HepG2 (cell line): Measurements from ENCODE around the gene ARG2. TPM values are rescaled to one million over a fixed set of nuclear protein-coding genes. Genes with fewer than 3 reads are reported as not detected.
A peak's percentile ranks its signal among the peaks of the same experiment; 100 is the strongest.

Experiments used
- ATAC-seq: fragments of 200-7000 bp; cut with Tn5 transposase; 3 replicates; pipeline ENCODE4 v1.9.1; 2020; ENCODE audit warnings: mild to moderate bottlenecking, moderate library complexity
- BruUV-seq: library from RNA; stranded (reverse); fragments of 400-500 nt; replicated peaks from 2 replicates; lab custom pipeline; 2021; lab: Mats Ljungman, UMichigan
- CTCF ChIA-PET: fragments of 300-600 bp; formaldehyde crosslinking; extraction: SDS; loops from one replicate; lab custom pipeline; 2021; ENCODE audit warnings: low total read pairs, inconsistent platforms, low intra/inter-chr PET ratio; lab: Yijun Ruan, JAX
- POLR2A ChIA-PET: fragments of 350-600 bp; sonication (Branson Sonifier 250); formaldehyde crosslinking; loops from one replicate; lab custom pipeline; 2020; ENCODE audit warnings: antibody characterized with exemption, inconsistent platforms; lab: Yijun Ruan, JAX
- DNase-seq: peaks from one replicate; pipeline ENCODE4 v3.0.0-alpha.2; 2015; ENCODE audit warnings: low spot score
- FAIRE-seq: peaks from 3 replicates; lab custom pipeline; 2011; peaks lifted over from hg19 to GRCh38; lab: Jason Lieb, UNC
- H2AFZ ChIP-seq: one replicate; pipeline ENCODE4 v1.6.1; 2011; ENCODE audit warnings: low read length, inconsistent platforms
- H3K27ac ChIP-seq: fragments of 300-600 bp; 3 replicates; pipeline ENCODE4 v1.8.0; 2011; ENCODE audit warnings: mixed run types, mild to moderate bottlenecking, mixed read lengths, low read length, inconsistent platforms; ENCODE audit not compliant: insufficient read depth; ENCODE audit errors: extremely low read length
- H3K27me3 ChIP-seq, 2 experiments: fragments of 200-600 bp in 1 of 2; 2 replicates in 1 of 2; 3 replicates in 1 of 2; pipeline versions ENCODE4 v1.6.0 to v1.8.0; 2011; ENCODE audit warnings: low read length in 2 of 2, mild to moderate bottlenecking in 2 of 2, moderate library complexity in 2 of 2, inconsistent platforms in 1 of 2; ENCODE audit not compliant: insufficient read depth in 2 of 2, control insufficient read depth in 1 of 2
- H3K36me3 ChIP-seq, 2 experiments: fragments of 200-600 bp in 1 of 2; replicated peaks in 1 of 2; 2 replicates in 1 of 2; 3 replicates in 1 of 2; pipeline versions ENCODE4 v1.5.1 to v1.8.0; 2011; ENCODE audit warnings: low read length in 2 of 2, inconsistent platforms in 1 of 2; ENCODE audit not compliant: insufficient read depth in 2 of 2, control insufficient read depth in 1 of 2
- H3K4me1 ChIP-seq: 2 replicates; pipeline ENCODE4 v1.5.1; 2012; ENCODE audit warnings: low read length, inconsistent platforms; ENCODE audit not compliant: insufficient read depth
- H3K4me2 ChIP-seq: 2 replicates; pipeline ENCODE4 v1.6.0; 2011; ENCODE audit warnings: low read depth, low read length, inconsistent platforms
- H3K4me3 ChIP-seq, 3 experiments: fragments of 200-600 bp in 1 of 3; sonication (generic), shearing (Covaris generic) in 1 of 3; replicated peaks in 1 of 3; 2 replicates each; pipeline ENCODE4 v1.5.1; 2011 to 2016; ENCODE audit warnings: low read length in 3 of 3, inconsistent platforms in 2 of 3, low read depth in 2 of 3, mild to moderate bottlenecking in 2 of 3, control low read depth in 1 of 3, mixed read lengths in 1 of 3; ENCODE audit not compliant: insufficient read depth in 1 of 3
- H3K79me2 ChIP-seq: one replicate; pipeline ENCODE4 v1.6.1; 2011; ENCODE audit warnings: low read length, inconsistent platforms; ENCODE audit not compliant: insufficient read depth
- H3K9ac ChIP-seq: 2 replicates; pipeline ENCODE4 v1.6.0; 2011; ENCODE audit warnings: mild to moderate bottlenecking, low read depth, low read length, inconsistent platforms; ENCODE audit not compliant: insufficient read depth
- H3K9me3 ChIP-seq: 2 replicates; pipeline ENCODE4 v1.5.1; 2012; ENCODE audit warnings: mild to moderate bottlenecking, low read length
- H4K20me1 ChIP-seq: 2 replicates; pipeline ENCODE4 v1.6.0; 2011; ENCODE audit warnings: inconsistent platforms, mild to moderate bottlenecking, low read length, moderate library complexity; ENCODE audit not compliant: insufficient read depth
- ATF7-NPFF ChIP-seq: sonication (generic); formaldehyde crosslinking; IDR thresholded peaks from 2 replicates; pipeline ENCODE4 v1.8.1; 2023; ENCODE audit warnings: mild to moderate bottlenecking, low read depth, missing genetic modification reagents, moderate library complexity
- CEBPZ ChIP-seq: IDR thresholded peaks from 2 replicates; pipeline ENCODE4 v1.6.1; 2012; ENCODE audit warnings: low read length, improper control_type of control experiment
- FOXK1 ChIP-seq: sonication (generic); formaldehyde crosslinking; IDR thresholded peaks from 2 replicates; pipeline ENCODE4 v1.4.0; 2020; ENCODE audit warnings: low read depth, missing genetic modification reagents, borderline replicate concordance
- HIVEP1 ChIP-seq: sonication (generic); formaldehyde crosslinking; IDR thresholded peaks from 2 replicates; pipeline ENCODE4 v1.4.0; 2020; ENCODE audit warnings: mild to moderate bottlenecking, missing genetic modification reagents
- HMGXB4 ChIP-seq, 2 experiments: sonication (generic) in 1 of 2; formaldehyde crosslinking in 1 of 2; IDR thresholded peaks; 2 replicates each; pipeline versions ENCODE4 v1.4.0 to v1.6.1; 2018 to 2020; ENCODE audit warnings: missing genetic modification reagents in 2 of 2, borderline replicate concordance in 1 of 2, low read depth in 1 of 2, mild to moderate bottlenecking in 1 of 2, missing biosample characterization in 1 of 2
- HNRNPLL ChIP-seq: fragments of 200-400 bp; formaldehyde crosslinking; IDR thresholded peaks from 2 replicates; pipeline ENCODE4 v1.6.1; 2017; ENCODE audit warnings: mild to moderate bottlenecking, low read depth, low read length; ENCODE audit not compliant: poor library complexity, severe bottlenecking
- NCOA2 ChIP-seq: sonication (generic); formaldehyde crosslinking; IDR thresholded peaks from 2 replicates; pipeline ENCODE4 v1.8.0; 2022; ENCODE audit warnings: inconsistent platforms
- PAX8 ChIP-seq: sonication (generic); formaldehyde crosslinking; IDR thresholded peaks from 2 replicates; pipeline ENCODE4 v1.8.0; 2022; ENCODE audit warnings: mild to moderate bottlenecking, missing genetic modification reagents, borderline replicate concordance
- ZFP1 ChIP-seq: IDR thresholded peaks from 2 replicates; pipeline ENCODE4 v1.6.1; 2016
- ZMYM4 ChIP-seq: sonication (generic); formaldehyde crosslinking; IDR thresholded peaks from 2 replicates; pipeline ENCODE4 v1.8.1; 2023; ENCODE audit warnings: mild to moderate bottlenecking, missing genetic modification reagents
- ZNF180 ChIP-seq: sonication (generic); formaldehyde crosslinking; IDR thresholded peaks from 2 replicates; pipeline ENCODE4 v1.4.0; 2020; ENCODE audit warnings: low read depth, missing genetic modification reagents, borderline replicate concordance
- ZNF256 ChIP-seq: sonication (generic); formaldehyde crosslinking; conservative IDR thresholded peaks from 2 replicates; pipeline ENCODE4 v1.4.0; 2020; ENCODE audit warnings: missing genetic modification reagents
- ZNF556 ChIP-seq: sonication (generic); formaldehyde crosslinking; IDR thresholded peaks from 2 replicates; pipeline ENCODE4 v1.4.0; 2020; ENCODE audit warnings: mild to moderate bottlenecking, missing genetic modification reagents, borderline replicate concordance
- WGBS: methylation state at CpG from one replicate; pipeline ENCODE4 v1.1.6; 2017; ENCODE audit warnings: low lambda C conversion rate; 5-methylcytosine and 5-hydroxymethylcytosine counted together
- in situ Hi-C: cut with HindIII; loops from 2 replicates; pipeline ENCODE4 v1.10.0; 2017; ENCODE audit warnings: low pct_unique_long_range_greater_than_20kb; ENCODE audit not compliant: extremely low pct_ligation_motif_present
- intact Hi-C: fragments of 100-400 bp; cut with micrococcal nuclease; formaldehyde crosslinking; loops from one replicate; pipeline ENCODE4 v1.10.0; 2022; ENCODE audit not compliant: unreplicated experiment
- polyA plus RNA-seq, 8 experiments: library from polyadenylated mRNA; depleted of rRNA in 3 of 8; stranded (reverse) in 7 of 8; unstranded in 1 of 8; fragments of >200 nt; fragmentation: Illumina TruSeq in 4 of 8; extraction: Trizol in 4 of 8; gene quantifications; 2 replicates each; pipeline versions ENCODE4 v1.2.1 to v1.2.3, GENCODE V29; 2011 to 2016; ENCODE audit warnings: low read depth in 4 of 8, missing spikeins in 1 of 8, mixed read lengths in 1 of 8; ENCODE audit not compliant: insufficient read depth in 1 of 8
- total RNA-seq, 5 experiments: library from RNA; depleted of rRNA; stranded (reverse); fragments of >200 nt; fragmentation: Illumina TruSeq; extraction: Trizol; gene quantifications; 2 replicates each; pipeline ENCODE4 v1.2.3, GENCODE V29; 2016; ENCODE audit warnings: low read depth in 1 of 5

ARG2 gene
- total and polyA plus RNA-seq, 2 of the 13 experiments (the other 11 are each of a cell fraction or from before 2014, with no cell fraction given): 37.5 to 73.6 TPM

GRCh38 chr14:67668559-67668958 is 48.8 kb downstream of the ARG2 start (continued):
- TF ChIP-seq ZNF556 (CRISPR knock-in tag): no peak

GRCh38 chr14:67673451-67673850 is 53.7 kb downstream of the ARG2 start:
- Histone ChIP-seq H3K36me3 (peaks cover 7 to 18% of the 10 kb centered on the region in 2 experiments), H3K9me3 (no peaks in the 10 kb centered on the region), H3K4me1 (peaks cover 20% of the 10 kb centered on the region), H3K9ac (peak overlapping the region; percentile 99), H3K27ac (peak overlapping the region; percentile 98), H3K4me3 (peak overlapping the region; percentile 89 to 100 (median 95)), H4K20me1 (peaks cover 4% of the 10 kb centered on the region; the same call in 1 of the 2 replicates), H3K79me2 (peaks cover 34% of the 10 kb centered on the region), H3K4me2 (peak overlapping the region; percentile 90), H3K27me3 (no peaks in the 10 kb centered on the region; a peak in 1 of 5 replicates), H2AFZ (no peak overlapping the region)
- intact Hi-C loops (no loop called here), in situ Hi-C loops (no loop called here)
- POLR2A ChIA-PET: interaction anchor here (0.9 to 1.9 kb wide), 3 partner anchors 19 to 31 kb away, joined by 3 to 8 read pairs (median 4); partner anchors contain the start of gene RDH11
- TF ChIP-seq ZNF180 (CRISPR knock-in tag) (no peak), PAX8 (CRISPR knock-in tag) (no peak), ZNF256 (CRISPR knock-in tag) (no peak), HNRNPLL (no peak), ZFP1 (CRISPR knock-in tag) (no peak), ZMYM4 (CRISPR knock-in tag) (no peak), ATF7-NPFF (CRISPR knock-in tag) (no peak), HIVEP1 (CRISPR knock-in tag) (no peak), FOXK1 (CRISPR knock-in tag) (no peak), HMGXB4 (CRISPR knock-in tag; IDR thresholded peaks at IDR 0.05; ENCODE audit: borderline replicate concordance in 1 of 2, low read depth in 1 of 2) (no peak), CEBPZ (no peak), NCOA2 (CRISPR knock-in tag) (no peak)
- WGBS: 23% methylated on average over 5 of the region's 5 CpGs
- CTCF ChIA-PET: interaction anchor here (1.6 kb wide), 1 partner anchor 31 kb away, joined by 4 read pairs; no protein-coding TSS in a partner anchor
- FAIRE-seq: no peak
- ATAC-seq: no peak
- DNase-seq: no peak
- TSS peak; percentile 58 for BruUV-seq
